ENCODE results near the gene TFAP2C.

DNA sequence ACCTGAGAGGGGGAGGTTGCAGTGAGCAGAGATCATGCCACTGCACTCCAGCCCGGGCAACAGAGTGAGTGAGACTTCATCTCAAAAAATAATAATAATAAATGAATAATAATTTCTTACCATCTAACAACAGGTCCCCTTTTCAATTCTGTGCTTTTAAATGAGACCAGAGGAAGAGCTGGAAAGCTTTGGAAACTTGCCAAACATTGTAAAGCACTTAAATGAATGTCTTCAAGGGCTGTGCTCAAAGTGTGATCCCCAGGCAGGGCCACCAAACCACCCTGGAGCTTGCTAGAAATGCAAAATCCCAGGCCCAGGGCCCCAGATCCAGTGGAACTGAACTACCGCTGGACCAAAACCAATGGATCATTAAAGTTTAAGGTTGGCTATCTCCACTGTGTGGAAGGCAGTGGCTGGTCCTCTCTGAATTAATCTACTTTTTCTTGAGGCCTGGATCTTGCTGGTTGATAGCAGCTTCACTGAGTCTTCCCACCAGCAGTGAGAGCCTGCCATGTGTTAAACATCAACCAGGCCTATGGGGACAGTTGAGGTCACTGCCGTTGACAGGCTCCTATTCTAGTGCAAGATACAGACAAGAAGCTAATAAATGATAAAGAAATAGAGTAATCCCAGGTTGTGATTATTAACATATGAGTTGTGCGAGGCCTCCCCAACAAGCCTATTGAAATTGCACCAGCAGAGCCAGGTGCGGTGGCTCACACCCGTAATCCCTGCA lies 23.7 kb upstream of the TFAP2C start:
- TF ChIP-seq EZH2 (IDR thresholded peaks at IDR 0.05; ENCODE audit: insufficient read depth, low read length) = no peak
- TF ChIP-seq, protein P1, sequence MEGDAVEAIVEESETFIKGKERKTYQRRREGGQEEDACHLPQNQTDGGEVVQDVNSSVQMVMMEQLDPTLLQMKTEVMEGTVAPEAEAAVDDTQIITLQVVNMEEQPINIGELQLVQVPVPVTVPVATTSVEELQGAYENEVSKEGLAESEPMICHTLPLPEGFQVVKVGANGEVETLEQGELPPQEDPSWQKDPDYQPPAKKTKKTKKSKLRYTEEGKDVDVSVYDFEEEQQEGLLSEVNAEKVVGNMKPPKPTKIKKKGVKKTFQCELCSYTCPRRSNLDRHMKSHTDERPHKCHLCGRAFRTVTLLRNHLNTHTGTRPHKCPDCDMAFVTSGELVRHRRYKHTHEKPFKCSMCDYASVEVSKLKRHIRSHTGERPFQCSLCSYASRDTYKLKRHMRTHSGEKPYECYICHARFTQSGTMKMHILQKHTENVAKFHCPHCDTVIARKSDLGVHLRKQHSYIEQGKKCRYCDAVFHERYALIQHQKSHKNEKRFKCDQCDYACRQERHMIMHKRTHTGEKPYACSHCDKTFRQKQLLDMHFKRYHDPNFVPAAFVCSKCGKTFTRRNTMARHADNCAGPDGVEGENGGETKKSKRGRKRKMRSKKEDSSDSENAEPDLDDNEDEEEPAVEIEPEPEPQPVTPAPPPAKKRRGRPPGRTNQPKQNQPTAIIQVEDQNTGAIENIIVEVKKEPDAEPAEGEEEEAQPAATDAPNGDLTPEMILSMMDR (IDR thresholded peaks at IDR 0.05; ENCODE audit: insufficient read depth, low read depth, low read length) = no peak

Data from astrocyte (in vitro differentiated cells and primary cell).